Stimulated activated CD4-positive, alpha-beta T cell treated with anti-CD3 and anti-CD28 coated beads, Interleukin-4, amount 100 ng/mL, for 1 hour (primary cell): ENCODE results near the gene STAMBPL1.

Experiments
- DNase-seq: peaks from one replicate; pipeline ENCODE4 v3.0.0-alpha.2; 2020

The STAMBPL1 gene

DNA sequence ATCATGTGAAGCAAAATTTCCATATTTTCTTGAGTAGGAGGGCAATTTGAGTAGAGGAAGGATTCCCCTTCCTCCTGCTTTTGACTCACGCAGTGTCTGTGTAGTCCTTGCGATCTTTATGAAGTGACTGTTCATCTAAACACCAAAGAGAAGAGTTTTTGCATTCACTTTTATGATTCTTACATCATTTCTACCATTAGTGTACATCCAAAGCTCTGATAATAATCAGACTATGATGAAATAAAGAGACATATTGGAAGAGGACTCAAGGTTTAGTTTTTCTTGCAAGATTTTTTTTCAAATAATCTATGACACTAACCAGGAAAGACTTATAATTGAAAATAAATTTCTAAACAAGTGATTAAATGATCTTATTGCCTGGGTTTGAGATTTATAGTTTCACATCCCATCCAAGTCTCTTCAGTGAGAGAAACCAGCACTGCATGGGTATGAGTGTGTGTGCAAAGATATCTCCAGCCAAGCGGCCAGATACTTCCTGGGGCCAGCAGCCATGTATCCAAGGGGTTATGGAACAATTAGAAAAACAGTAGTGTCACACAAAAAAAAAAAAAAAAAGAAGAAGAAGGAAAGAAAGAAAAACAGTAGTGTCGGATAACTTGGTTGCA lies 74.5 kb downstream of the STAMBPL1 start:
- no peak for DNase-seq

DNA sequence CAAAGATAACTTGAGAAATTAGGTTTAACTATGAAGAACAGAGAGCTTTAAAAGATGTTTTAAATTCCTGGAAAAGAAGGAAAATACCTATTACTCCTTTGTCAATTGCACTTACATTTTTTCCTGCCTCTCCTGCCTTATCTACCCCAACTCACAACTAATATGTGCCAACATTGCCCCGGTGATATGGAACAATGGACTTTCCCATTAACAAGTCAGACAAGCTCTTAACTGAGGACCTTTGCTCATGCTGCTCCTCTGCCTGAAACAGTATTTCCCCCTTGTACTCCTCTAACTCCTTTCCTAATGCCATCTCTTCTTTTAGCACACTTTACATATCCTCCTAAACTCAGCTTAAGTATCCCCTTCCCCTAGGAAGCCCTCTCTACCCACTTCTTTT lies 77.3 kb downstream of the STAMBPL1 start:
- no peak for DNase-seq

DNA sequence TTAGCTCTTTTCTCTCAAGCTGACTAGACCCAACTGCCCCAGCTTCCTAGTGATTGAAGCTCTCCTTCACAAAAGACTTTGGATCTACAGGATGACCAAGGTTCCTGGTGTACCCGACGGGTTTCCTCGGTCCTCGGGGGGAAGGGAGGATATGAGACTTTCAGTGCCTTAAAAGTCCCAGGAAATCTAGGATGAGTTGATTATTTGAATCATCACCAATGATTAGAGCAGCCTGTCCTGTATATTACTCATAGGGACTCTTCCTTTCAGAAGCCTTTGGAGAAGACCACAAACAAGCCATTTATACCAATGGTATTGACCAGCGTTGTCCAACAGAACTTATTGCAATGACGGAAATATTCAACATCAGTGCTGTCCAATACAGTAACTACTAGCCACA lies 78.7 kb downstream of the STAMBPL1 start:
- no peak for DNase-seq

DNA sequence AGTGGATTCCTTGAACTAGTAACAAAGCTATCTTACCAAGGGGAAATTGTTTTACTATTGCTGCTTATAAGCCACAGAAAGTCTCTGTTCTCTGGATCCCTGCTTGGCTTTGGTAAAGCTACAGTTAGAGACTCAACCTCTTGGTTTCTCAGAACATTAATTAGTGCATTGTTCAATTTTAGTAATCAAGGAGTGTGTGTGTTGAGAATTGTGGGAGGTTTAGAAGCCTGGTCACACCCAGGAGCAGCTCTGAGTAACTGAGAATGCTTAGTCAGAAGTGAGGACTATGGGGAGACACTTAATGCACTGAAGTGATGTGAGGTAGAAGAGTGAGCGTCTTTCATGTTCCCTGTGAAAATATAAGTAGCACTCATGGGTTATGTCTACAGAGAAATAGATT lies 80.8 kb downstream of the STAMBPL1 start:
- DNase-seq, result no peak

DNA sequence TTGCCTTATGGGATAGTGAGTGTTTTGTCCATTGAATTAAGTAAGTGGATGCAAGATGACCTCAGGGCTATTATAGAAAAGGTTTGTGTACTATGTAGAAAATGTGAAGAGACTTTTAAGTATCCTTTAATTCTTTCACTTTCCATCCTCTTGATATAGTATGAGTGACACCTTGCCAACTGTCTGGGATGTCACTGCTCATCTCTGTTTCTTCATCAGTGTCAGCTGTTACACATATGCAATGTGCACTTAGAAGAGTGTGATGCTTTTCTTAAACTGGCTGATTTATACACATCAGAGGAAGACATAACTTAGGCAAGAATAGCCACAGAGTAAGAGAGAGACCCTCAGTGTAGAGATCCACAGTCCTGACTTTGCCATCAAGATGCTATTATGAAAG lies 81.2 kb downstream of the STAMBPL1 start:
- DNase-seq, result no peak

DNA sequence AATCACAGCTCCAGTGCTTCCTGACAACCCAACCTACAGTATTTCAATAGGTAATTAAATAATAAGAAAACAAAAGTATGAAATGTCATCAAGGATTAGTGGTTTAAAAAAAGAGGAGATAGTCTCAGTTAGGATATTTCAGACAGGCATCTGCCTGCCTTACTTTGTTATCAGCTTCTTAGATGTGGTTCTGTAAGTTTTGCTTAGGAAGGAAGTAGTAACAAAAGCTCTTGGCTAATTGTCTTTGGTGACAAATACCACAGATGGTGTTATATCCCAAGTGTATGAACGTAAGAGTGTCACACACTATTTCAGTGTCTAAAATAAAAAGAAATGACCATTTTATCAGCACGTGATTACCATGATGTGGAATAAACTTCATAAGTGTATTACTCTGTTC lies 82.3 kb downstream of the STAMBPL1 start:
- DNase-seq, result no peak

DNA sequence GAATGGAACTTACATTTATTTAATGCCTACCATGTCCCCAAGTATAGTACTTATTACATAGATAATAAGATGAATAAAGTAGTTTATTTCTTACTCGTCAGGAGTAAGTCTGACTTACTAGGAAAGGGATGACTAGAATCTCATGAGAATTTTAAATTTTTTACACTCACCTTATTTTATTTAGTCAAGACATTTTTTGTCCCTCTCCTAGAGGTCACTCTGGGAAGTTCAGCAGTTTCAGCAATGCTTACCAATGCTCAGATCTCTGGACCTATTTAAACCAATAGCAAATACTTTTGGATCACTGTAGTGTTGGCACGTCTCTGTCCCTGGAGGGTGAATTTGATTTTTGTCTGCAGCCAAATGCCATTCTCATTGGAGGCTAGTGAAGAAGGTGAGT lies 83.3 kb downstream of the STAMBPL1 start:
- no peak for DNase-seq

DNA sequence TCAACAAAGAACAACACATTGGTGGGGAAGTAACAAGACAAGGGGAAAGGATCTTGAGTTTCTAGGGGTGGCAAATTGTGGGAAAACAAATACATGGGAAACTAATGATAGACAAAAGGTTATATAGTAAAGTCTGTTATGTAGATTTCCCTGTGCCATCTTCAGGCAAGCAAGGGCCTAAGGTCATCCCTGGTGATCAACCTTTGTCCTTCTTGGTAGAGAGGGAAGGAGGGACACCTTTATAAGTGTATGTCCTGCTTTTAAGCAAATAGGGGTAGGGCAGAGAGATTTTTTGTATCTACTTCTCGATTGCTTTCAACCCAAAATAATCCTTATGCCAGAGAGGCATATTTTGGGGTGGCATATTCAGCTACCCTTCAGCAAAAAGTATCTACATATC lies 84.3 kb downstream of the STAMBPL1 start:
- no peak for DNase-seq

DNA sequence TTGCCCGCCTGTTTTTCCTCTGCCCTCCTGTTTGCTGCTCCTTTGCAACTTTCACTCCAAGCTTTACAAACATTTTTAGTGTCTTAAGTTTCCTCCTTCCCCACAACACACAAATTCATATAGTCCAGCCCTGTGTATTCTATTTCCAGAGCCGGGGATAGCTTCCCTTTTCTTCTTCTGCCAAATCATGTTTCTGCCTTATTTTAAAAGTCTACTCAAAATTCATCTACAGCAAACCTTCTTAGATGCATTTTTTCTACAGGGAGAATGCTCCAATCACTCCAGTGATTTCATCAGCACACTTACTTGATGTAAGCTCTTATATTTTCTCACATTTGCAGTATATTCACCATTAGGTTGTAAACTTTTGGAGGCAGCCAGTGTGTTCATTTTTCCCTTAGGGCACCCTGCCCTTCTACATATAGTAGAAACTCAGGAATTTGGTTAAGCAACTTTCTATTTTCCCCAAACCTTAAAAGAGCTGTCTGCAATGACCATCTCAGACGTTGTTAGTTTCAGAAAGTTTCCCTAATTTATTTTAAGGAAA lies 84.9 kb downstream of the STAMBPL1 start:
- no peak for DNase-seq

DNA sequence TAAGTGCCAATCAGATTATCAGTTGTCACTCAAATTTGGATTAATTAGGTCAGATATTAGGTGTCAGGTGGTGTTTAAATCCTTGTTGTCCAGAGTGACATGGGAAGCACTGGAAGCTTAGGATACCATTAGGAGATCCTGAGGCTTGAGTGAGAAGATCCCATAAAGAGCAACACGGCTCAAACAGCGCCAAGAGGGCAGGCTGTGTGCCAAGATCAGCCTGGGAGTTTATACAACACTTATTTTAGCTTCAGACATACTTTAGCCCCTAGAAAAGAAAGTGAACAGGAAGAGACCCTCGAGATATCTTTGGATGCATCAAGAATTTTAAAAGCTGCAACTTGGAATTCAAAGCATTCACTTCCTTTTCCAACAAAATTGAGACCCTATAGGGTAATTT lies 86.8 kb downstream of the STAMBPL1 start:
- no peak for DNase-seq

DNA sequence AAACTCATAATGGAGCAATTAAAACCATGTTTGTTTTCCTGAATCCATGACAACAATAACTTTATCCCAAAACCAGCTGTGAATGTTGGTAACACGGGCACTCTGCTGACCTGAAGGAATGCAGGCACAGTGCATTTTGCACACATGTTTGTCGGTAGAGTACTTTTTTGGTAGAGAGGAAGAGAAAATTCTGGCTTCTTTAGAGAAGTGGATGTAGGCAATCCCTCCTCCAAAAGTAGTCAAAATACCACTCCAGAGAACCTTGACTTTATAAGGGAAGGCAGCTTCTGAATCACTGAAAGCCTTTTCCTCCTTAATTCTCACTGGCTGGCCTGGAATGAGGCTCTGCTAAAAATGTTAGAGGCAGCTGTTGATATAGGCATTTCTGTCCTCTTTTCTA lies 88.3 kb downstream of the STAMBPL1 start:
- no peak for DNase-seq

DNA sequence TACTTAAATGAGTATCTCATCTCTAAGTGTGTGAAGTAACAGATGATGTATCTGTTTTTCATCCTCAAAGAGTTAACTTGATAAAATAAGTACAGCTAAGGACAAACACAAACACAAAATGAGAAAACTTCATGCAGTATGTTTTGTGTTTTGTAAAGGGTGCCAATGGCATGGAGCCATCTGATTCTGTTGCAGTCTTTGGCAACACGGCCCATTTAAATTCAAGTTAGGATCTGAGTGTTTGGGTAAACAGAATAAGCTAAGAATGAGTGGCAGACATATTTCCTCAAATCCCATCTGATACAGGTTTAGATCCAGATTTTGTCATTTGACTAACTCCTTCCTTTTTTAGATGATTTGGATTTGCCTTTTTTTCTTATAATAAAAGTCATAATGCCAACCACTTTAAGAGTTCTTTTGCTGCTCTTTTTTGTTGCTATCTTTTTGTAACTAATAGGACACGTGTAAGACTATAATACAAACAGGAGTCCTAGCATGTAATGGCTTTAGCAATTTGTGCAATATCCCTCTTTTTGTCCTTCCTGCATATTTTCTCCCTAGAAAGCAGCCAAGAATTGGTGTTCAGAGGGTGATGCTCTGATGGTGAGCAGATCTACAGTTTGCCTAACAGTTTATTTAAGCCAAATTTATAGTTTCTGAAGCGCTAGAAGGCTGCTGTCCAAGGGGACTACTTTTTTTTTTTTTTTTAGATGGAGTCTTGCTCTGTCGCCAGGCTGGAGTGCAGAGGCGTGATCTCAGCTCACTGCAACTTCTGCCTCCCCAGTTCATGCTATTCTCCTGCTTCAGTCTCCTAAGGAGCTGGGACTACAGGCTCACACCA lies 91.4 kb downstream of the STAMBPL1 start:
- no peak for DNase-seq
